CD4-positive, alpha-beta T cell treated with Interleukin-17A for 1 hour (primary cell): ENCODE data around the gene PTPRN2.

Experiments
- DNase-seq: peaks from one replicate; pipeline ENCODE4 v3.0.0-alpha.2; 2020

The PTPRN2 gene

DNA sequence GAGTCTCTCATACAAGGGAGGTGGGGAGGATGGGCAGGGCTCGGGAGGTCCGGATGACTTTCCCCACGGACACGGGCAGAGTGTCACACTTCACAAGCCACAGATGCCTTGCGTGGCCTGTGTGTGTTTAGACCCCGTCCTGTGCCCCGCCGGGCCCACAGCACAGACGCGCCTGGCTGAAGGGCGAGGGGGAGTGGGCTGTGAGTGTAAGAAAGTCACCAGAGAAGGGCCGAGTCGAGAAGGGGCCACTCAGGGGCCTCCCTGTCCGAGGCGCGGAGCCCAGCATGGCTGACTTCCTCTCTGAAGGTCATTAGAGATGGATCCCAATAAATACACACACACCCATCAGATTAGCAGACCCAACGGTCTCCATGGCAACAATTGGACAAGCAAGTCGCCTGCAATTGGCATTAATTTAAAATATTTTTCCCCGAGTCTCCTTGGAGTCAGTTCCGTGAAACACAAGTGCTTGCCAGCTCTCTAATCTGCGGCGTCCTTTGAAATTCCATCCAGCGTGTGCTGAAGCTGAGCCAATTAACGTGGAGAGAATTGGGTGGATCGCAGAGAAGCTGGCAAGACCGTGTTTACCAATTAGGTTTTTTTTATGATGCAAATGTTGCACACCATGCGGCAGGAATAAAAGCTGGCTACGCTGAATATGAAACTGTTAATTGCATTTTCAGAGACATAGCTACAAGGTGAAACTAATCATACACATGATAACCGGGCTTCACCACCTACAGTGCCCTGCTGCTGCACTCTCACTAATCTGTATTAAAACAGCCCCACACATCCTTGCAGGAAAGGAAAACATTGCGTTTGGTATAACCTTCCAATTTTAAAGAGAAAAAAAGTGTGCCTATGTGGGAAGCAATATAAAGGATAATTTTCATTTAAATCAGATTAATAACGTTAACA lies 571.2 kb downstream of the PTPRN2 start:
- no peak for DNase-seq

- DNase-seq: no peak
Measured at GRCh38 chr7:158015403-158016179, 572.0 kb downstream of the PTPRN2 start.

- DNase-seq: no peak
Measured at GRCh38 chr7:158014976-158015375, 572.6 kb downstream of the PTPRN2 start.

- DNase-seq: no peak
Measured at GRCh38 chr7:158013085-158013668, 574.4 kb downstream of the PTPRN2 start.

DNA sequence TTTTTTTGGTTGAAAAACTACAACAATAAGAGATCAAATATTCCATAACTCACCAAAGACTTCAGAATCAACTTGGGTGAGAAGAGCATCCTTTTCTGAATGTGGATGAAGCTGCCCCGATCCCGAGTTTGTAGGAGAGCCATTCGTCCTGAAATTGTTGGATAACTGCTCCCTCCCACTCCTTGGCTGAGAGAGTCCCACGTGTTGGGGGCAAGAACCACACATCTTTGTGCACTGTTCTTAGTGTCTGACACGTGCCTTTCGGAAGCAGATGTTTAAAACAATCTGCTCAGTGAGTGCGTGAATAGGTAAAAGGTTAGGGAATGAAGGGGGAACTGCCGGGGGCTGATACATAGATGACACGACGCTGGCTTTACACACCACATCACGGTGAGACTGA lies 575.7 kb downstream of the PTPRN2 start:
- no peak for DNase-seq

DNA sequence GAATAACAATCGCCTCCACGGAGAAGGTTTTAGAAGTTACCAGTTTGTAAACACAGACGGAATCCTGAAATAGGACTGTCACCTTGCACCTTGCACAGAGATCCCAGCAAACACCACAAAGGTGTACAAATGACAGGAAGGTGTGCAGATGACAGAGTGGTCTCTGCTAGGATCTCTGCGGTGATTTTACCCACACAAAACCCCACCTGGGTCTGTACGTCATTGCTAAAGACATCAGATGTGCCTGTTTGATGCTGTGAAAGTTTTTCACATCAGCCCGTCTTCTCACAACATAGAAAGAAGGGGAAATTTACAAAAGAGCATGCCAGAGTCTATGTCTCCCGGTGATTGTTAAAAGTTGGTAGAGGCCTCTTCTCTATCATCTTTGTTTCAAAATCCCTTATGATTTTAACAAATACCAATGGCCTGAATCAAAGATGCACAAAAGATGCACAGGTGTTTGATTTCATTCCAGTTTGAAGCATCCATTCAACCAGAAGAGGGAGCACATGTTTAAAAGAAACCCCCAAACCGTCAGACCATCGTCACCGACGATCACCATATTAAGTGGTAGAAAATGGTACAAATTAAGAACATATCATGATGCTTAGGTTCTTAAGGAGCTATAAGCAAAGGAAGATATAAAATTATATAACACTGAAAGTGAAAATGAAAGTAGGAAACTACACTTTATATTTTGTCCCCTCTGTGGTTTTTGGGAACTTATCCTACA lies 576.5 kb downstream of the PTPRN2 start:
- DNase-seq: no peak

DNA sequence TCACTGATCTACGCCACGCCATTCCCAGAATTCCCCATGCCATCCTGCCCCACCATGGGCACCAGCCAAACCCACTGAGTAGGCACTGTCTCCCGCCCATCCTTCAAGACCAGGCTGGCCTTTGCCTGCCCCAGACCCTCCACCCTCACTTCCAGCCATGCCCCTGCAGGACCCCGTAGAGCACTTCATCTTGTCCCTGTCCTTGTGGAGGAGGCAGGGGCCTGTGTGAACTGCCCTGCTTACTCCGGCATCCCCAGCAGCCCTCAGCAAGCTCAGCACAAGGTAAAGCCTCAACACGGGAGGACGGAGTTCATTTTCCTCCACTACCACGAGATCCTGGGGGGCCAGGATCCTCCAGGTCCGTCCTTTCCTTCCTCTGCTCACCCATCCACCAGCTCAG lies 577.7 kb downstream of the PTPRN2 start:
- DNase-seq: no peak

- DNase-seq: no peak
Measured at GRCh38 chr7:158008267-158008666, 579.4 kb downstream of the PTPRN2 start.

DNA sequence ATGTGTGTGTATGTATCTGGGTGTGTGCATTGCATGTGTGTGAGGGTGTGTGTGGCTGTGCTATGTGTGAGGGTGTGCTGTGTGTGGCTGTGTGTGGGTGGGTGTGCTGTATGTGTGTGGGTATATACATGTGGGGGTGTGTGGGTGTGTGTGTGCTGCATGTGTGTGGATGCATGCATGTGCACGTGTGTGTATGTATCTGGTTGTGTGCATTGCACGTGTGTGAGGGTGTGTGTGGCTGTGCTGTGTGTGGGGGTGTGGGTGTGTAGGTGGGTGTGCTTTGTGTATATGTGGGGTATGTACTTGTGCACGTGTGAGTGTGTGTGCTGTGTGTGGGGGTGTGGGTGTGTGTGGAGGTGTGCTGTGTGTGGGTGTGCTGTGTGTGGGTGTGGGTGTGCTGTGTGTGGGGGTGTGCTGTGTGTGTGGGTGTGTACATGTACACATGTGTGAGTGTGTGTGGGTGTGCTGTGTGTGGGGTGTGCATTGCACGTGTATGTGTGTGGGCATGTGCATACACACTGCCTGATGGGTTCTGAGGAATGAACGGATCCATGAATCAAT lies 579.8 kb downstream of the PTPRN2 start:
- DNase-seq: no peak

GRCh38 chr7:158006841-158007696 lies 580.6 kb downstream of the PTPRN2 start:
- no peak for DNase-seq

DNA sequence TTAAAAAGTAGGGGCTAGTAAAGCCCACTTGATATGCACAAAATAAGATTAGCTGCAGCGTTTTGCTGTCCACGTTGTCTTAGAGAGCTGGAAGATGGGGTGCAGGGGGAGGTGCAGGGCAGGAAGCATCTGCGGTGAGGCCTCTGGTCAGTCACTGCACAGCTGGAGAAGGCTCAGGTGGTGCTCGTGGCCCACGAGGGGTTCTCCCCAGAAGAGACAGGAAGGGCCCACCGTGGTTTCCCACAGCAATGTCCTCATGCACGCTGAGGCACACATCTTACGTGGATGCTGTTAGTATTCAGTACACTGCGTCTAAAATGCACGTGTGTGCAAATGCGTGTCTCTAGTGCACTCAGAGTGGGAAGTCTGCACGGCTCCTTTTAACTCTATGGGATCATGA lies 582.1 kb downstream of the PTPRN2 start:
- DNase-seq: no peak

GRCh38 chr7:158004123-158004490 lies 583.5 kb downstream of the PTPRN2 start:
- DNase-seq: no peak

- no peak for DNase-seq
Measured at GRCh38 chr7:158003441-158004122, 584.0 kb downstream of the PTPRN2 start.

- DNase-seq: no peak
Measured at GRCh38 chr7:158002486-158003080, 585.0 kb downstream of the PTPRN2 start.

DNA sequence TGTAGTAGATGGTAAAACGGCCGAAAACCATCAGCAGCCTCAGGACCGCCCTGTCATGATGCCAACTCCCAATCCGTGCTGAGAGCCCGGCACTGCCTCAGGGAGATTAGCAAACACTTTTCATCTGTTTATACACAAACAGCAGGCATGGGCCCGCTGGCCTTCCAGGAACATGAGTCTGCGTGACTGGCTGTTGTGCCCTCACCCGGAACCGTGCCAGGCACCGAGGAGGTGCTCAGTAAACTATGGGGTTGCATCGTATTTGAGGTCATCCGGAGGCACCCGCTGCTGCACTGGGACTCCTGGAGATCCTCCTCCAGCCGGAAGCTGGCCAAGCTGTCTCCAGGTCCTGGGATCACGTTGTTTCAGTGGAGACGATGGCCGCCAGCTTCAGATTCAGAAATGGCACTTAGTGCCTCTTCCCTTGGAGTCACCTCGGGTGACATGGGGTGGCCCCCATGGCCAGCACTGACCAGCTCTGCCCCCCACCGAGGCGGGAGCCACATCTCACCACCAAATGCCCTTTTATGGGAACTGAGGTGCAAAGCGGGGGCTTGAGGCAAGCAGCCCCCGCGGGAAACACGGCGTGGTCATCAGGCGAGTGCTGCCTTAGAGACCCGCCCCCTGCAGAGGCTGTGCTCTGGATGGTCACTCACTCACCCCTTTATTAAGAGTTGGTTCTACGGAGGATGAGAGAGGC lies 585.9 kb downstream of the PTPRN2 start:
- no peak for DNase-seq

GRCh38 chr7:158001003-158001402 lies 586.6 kb downstream of the PTPRN2 start:
- DNase-seq: no peak

- DNase-seq: no peak
Measured at GRCh38 chr7:158000160-158000559, 587.5 kb downstream of the PTPRN2 start.

GRCh38 chr7:157998884-157999552 lies 588.6 kb downstream of the PTPRN2 start:
- no peak for DNase-seq

GRCh38 chr7:157997471-157997870 lies 590.2 kb downstream of the PTPRN2 start:
- DNase-seq: no peak

GRCh38 chr7:157997080-157997440 lies 590.6 kb downstream of the PTPRN2 start:
- no peak for DNase-seq
